Neural progenitor cell (in vitro differentiated cells): Measurements from ENCODE around the gene AURKB.

Experiments
- EZH2phosphoT487 ChIP-seq: fragments of 200-600 bp; sonication (generic); IDR thresholded peaks from 2 replicates; pipeline ENCODE4 v1.6.1; 2017; ENCODE audit warnings: antibody characterized with exemption
- TF ChIP-seq, protein P1 (sequence below): fragments of 200-600 bp; sonication (generic); IDR thresholded peaks from 2 replicates; pipeline ENCODE4 v1.5.1; 2017; ENCODE audit warnings: antibody characterized with exemption, mild to moderate bottlenecking

GRCh38 chr17:8256691-8257090 lies 46.3 kb upstream of the AURKB start:
- TF ChIP-seq, protein P1, sequence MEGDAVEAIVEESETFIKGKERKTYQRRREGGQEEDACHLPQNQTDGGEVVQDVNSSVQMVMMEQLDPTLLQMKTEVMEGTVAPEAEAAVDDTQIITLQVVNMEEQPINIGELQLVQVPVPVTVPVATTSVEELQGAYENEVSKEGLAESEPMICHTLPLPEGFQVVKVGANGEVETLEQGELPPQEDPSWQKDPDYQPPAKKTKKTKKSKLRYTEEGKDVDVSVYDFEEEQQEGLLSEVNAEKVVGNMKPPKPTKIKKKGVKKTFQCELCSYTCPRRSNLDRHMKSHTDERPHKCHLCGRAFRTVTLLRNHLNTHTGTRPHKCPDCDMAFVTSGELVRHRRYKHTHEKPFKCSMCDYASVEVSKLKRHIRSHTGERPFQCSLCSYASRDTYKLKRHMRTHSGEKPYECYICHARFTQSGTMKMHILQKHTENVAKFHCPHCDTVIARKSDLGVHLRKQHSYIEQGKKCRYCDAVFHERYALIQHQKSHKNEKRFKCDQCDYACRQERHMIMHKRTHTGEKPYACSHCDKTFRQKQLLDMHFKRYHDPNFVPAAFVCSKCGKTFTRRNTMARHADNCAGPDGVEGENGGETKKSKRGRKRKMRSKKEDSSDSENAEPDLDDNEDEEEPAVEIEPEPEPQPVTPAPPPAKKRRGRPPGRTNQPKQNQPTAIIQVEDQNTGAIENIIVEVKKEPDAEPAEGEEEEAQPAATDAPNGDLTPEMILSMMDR: no peak
- no peak for TF ChIP-seq EZH2phosphoT487
